GM21737 (cell line): ENCODE measurements around the gene SCNN1B.
"Not testable (repeated sequence)": the region's sequence is repeated elsewhere in the genome, so short reads cannot be mapped to it uniquely, and the experiment has no call there.

ENCODE experiments used
- ATAC-seq: cut with Tn5 transposase; IDR thresholded peaks from one replicate; pipeline ENCODE4 v1.9.1; 2021; ENCODE audit warnings: mild to moderate bottlenecking, moderate library complexity; ENCODE audit not compliant: unreplicated experiment

Gene SCNN1B

DNA sequence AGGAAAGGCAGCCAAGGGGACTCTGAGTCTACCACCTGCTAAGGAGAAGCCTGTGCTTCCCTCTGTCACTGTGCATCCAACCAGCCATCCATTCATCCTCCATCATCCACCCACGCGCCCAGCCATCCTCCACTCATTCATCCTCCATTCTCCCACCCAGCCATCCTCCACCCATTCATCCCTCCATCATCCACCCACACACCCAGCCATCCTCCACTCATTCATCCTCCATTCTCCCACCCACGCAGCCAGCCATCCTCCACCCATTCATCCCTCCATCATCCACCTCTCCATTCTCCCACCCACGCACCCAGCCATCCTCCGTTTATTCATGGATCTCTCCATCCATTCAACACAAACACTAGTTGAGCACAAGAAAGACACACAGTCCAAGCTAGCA, 76.8 kb downstream of the SCNN1B start:
- no peak for ATAC-seq

DNA sequence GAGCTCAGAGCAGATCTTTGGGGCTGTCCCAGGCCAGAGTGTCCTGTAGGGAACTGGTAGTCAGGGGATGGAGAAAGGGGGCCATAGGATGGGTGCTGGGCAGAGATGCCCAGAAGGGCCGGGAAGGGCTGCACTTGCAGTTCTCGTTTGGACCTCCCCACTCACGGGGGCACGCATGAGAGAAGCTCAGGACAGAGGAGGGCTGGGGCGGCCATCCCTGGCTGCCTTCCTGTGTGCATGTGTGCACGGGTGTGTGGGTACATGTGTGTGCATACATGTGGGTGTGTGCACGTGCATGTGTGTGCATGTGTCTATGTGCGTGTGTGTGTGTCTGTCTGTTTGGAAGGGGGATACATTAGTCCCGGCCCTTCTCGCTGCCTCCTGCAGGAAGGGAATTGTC, 77.6 kb downstream of the SCNN1B start:
- no peak for ATAC-seq

DNA sequence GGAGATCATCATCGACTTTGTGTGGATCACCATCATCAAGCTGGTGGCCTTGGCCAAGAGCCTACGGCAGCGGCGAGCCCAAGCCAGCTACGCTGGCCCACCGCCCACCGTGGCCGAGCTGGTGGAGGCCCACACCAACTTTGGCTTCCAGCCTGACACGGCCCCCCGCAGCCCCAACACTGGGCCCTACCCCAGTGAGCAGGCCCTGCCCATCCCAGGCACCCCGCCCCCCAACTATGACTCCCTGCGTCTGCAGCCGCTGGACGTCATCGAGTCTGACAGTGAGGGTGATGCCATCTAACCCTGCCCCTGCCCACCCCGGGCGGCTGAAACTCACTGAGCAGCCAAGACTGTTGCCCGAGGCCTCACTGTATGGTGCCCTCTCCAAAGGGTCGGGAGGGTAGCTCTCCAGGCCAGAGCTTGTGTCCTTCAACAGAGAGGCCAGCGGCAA, 78.4 kb downstream of the SCNN1B start:
- no peak for ATAC-seq

DNA sequence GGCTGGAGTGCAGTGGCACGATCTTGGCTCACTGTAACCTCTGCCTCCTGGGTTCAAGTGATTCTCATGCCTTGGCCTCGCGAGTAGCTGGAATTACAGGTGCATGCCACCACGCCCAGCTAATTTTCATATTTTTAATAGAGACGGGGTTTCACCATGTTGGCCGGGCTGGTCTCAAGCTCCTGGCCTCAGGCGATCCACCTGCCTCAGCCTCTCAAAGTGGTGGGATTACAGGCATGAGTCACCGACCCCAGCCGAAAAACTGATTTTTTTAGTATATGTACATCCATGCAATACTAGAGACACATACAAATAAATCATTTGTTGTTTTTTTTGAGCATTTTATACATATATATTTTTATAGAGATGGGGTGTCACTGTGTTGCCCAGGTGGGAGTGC, 79.6 kb downstream of the SCNN1B start:
- ATAC-seq: not testable (repeated sequence)

DNA sequence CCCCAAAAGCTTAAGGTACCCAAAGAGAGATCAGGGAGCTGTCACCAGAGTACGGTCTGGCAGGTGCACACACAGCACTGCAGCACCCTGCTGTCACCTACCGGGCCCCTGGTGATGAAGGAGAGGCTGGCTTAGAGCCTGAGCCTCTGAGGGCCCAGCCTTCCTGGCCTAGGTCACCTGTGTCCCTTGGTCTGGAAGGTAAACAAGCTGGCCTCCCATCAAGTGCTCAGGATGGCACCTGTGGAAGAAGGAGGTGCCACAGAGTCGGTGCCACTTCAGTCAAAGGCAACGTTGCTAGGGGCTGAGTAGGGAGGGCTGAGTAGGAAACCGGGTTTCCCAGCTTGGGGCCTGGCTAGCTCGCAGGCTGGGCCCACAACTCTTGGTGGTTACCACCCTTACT, 80.2 kb downstream of the SCNN1B start:
- no peak for ATAC-seq

DNA sequence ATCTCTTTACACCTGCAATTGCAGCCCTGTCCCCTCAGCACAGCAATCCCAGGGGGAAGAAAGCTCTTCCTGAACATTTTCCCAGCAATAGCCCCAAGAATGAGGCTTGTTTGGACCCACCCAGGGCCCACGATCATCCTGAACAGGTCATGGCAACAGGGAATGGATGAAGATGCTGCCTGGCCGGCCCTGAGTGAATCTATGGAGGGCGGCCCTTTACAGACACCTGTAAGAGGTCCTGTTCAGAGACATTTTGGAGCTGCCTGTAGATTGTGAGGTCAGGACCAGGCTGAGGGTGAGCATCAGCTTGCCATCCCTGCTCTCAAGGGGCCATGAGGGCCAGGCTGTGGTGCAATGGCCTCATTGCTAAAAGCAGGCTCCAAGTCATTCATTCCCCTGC, 81.8 kb downstream of the SCNN1B start:
- no peak for ATAC-seq

DNA sequence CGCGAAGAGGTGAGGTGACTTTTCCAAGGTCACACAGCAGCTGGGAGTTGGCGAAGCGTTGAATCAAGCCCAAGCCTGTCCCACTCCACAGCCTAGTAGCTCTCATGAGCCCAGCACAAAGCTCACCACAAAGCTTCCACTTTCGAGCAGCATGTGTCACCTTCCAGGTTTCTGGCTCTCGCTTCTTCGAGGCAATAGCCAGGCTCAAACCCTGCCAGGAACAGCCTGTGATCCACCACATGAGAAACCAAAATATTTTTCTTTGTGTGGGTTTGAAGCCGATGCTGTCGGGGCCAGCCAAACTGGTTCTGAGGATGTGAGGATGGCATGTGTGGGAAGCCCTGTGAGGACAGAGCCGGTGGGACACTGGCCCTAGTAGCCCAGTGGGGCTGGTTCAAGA, 82.8 kb downstream of the SCNN1B start:
- no peak for ATAC-seq

DNA sequence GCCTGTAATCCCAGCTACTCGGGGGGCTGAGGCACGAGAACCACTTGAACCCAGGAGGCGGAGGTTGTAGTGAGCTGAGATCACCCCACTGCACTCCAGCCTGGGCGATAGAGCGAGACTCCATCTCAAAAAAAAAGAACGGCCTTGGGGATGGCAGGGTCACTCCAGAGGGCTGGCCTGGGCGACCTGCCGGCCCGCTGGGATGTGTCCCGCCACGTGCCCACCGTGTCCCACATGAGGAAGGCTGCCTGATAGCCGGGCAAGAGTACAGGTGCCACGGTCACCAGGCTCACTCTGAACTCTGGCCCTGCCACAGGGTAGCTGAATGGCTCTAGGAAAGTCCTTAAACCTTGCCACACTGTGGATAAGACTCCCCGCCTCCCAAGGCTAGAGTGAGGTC, 83.3 kb downstream of the SCNN1B start:
- ATAC-seq: no peak

DNA sequence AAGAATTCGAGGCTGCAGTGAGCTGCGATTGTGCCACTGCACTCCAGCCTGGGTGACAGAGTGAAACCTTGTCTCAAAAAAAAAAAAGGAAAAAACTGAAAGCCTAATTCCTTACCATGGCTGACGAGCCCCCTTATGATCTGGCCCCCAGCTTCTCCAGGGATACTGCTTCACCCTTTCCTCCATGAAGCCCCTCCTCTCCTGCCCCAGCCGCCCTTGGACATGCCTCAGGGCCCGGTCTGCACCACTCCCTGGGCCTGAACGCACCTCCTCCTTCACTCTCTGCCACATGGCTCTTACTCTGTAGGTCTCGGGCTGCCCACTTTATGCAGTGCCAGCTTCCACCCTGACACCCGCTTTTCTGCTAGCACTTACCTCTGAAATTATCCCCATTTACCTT, 85.6 kb downstream of the SCNN1B start:
- ATAC-seq: no peak

DNA sequence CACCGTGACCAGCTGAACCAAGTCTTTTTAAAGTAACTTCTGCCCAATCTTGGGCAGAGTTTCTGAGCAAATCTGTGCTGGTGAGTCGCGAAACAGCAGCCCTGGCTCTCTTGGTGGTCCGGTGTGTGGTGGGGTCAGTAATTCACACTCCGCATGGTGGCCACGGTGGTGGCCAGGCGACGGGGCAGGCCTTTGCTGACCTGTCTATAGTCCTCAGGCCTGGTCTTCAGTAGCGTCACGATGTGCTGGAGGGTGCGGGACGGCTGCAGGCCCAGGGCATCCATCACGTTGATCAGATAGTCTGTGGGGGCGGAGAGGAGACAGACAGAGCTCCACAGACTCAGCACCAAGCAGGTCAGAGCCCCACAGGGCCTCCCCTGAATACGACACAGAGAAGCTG, 86.7 kb downstream of the SCNN1B start:
- ATAC-seq: no peak

DNA sequence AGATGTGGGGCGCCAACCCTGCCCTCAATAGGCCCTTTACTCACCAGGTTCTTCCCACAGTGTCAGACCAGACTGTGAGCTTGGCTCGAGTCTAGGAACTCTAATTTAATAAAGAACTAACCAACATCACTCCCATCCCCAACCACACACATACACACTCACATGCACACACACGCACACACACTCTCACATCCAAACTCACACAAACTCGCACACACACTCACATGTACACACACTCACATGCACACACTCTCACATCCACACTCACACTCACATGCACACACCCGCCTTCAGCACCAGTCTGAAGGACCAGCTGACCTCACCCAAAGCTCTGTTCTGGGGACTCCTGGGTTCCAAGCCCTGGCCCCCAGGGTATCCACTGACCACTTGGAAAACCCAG, 87.1 kb downstream of the SCNN1B start:
- no peak for ATAC-seq

DNA sequence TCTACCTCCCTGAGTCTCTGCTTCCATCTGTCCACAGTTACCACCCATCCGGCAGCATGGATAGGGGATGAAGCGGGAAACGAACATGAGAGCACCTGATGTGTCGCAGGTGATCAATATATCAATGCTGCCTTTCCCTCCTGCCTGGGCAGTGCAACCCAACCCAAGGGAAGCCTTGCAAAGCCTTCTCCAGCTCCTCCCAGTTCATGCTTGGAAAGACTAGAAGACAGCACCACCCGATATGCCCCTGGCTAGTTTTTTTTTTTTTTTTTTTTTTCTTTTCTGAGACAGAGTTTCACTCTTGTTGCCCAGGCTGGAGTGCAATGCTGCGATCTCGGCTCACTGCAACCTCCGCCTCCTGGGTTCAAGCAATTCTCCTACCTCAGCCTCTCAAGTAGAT, 87.8 kb downstream of the SCNN1B start:
- ATAC-seq: not testable (repeated sequence)

DNA sequence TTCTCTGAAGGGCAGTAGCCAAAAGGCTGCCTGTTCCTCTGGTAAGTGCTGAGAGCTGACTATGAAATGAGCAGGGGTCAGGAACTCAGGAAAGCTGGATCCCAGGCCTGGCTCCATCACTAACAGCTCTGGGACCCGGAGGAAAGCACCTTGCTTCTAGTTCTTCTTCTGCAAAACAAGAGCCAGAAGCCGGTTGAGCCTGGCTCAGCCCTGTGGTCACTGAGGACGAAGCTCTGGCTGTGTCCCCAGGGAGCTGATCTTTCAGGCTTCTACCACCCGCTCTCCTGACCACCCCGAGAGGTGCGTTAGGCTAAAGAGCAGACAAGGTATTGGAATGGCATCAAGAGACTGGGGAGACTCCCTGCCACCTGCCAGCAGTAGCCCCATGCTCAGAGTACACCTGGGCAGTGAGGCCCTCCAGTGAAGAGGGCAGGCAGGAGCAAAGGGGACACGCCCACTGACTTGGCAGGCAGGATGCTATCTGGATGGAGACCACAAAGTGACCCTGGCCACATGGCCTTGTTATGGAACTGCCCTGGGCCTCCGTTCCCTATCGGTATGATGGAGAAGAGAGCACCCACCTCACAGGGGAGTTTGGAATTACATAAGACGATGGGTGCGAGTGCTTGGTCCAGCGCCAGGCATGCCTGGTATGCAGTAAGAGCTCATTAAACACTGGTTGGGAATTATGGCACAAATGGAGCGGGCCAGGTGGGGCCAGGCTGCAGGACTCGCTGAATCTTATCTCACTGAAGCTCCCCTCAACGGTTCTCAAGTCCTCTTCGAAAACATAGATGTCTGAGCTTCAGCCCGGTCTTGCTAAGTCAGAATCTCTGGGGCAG, 89.5 kb downstream of the SCNN1B start:
- no peak for ATAC-seq

DNA sequence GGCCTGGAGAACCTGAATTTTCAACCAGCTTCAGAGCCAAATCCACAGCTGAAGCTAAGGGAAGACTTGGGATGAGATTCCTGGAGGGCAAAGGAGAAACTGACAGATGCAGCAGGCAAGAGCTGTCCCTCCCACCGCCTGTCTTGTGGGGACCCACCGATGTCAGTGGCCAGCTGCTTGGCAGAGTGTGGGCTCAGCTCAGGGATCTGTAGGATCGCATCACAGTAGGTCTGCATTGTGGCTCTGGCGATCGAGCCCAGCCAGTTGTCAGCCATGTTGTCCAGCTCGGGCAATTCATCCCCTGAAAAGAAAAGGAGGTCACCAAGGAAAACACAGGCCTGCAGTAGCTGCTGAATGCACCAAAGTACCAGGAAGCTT, 90.1 kb downstream of the SCNN1B start:
- no peak for ATAC-seq

DNA sequence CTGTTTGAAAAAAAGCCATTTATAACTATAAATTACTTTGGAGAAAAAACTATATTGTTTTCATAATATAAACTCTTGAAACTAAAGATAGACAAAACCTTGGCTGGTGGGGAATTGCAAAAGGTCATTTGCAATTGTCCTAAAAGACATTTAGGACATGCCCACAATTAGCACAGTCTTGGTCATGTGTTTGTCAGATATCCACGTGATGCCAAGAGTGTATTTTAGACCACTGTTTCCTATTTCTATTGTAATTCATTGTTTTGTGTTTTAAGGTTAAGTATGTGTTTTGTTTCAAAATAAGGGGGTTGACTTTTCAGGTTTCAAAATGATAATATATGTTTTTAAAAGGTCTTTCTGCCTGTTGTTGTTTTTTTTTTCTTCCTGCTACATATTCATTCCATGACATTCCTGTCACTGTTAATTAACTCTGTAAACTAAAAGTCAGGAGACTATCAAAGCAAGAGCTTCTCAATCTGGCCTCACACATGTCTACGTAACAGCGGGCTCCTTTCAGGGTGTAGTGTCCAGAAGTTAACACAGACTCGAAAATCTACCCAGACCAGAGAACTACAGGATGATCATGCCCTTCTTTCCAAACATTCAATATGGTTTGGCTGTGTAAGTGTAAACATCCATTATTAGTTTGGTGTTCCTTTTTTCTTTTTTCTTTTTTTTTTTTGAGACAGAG, 92.2 kb downstream of the SCNN1B start:
- no peak for ATAC-seq

DNA sequence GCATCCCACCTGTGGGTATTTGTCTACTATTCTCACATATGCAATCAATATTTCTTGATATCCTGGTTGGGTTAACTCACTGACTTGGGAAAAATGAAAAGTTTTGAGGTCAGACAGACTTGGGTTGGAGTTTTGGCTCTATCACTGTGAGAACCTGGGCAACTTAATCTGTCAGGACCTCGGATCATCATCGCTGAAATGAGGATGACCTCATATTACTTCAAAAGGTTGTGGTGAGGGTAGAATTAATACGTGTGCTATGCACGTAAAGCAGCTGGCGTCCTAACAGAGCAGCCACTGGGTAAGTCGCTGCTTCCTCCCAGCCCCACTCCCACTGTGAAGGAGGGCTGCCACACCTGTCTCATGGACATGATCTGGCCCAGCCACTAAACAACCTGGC, 93.6 kb downstream of the SCNN1B start:
- no peak for ATAC-seq

DNA sequence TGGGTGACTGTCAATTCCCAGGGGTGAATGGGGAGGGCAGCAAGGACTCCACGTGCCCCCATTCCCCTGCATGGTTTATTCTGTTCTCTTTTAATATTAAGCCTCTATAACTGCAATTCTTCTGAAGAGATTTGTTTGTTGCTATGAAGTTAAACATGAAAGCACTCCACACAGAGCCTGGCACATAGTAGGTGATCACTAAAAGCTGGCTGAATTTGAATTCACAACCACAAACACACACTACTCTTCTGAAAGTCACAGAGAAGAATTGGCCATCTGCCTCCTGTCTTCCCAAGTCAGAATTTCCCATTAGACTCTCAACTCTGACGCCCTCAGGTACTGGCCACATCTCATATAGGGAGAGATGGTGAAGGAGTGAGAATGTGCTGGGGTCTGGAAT, 95.4 kb downstream of the SCNN1B start:
- ATAC-seq: no peak

DNA sequence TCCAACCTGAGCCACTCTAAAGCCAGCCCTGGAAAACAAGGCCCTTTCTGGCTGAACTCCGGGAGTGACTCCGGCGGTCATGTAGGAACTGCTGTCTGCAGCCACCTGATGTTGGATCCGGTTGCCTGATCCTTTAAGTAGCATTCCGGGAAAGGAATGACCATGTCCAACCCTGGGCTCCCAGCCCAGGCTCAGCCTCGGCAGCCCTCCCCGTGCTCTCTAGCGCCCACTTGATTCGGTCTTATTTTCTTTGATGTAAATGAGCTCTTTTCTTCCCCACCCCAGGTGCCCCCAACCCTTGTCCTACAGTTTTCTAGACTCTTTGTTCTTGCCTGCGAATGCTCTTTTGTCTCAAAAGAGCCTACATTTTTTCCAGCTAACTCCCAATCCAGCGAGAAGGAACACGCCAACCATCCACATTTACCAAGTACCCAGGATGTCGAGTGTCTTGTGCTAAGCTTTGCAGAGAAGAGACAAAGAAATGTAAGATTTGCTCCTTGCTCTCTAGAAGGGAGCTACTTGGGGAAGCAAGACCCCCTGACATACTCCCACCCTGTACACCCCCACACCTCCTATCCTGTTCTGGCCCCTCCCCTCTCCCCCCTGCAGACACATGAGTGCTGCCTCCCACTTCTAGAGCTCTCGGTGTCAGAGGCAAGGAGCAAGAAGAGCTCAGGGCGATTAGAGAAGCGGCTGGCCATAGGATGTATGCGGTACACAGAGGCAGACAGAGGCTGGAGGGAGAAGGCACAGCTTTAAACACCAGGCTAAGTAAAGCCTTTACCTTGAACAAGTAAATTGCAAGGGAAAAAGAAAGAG, 97.1 kb downstream of the SCNN1B start:
- ATAC-seq: no peak

DNA sequence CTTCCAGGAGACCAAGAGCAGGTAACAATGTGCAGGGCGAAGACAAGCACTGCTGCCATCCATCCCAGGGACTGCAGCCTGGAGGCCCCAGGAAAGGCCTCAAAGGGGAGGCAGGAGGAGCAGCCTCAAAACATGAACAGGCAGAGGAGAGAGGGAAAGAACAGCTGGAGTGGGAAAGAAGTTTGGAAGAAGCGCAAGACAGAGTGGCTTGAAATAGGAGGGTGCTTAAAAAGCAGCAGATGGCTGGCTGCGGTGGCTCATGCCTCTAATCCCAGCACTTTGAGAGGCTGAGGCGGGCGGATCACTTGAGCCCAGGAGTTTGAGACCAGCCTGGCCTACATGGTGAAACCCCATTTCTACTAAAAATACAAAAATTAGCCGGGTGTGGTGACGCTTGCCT, 98.3 kb downstream of the SCNN1B start:
- ATAC-seq: not testable (repeated sequence)

DNA sequence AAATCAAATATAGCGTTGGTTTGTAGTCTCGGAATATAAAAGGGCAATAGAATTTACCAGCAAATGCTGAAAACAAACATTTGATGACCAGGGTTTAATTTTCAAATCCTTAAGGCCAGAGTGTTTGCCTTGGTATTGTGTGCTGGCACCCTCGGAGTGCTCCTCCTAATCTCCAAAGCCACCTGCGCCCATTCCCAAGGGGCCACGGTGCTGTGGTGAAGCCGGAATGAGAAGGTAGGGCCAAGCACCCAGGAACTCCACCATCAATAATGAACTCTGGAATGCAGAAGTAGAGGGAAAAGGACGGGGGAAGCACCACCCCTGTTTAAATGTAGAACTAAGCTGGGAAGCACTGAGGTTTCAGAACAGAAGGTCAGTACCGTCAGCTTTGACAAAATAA, 99.0 kb downstream of the SCNN1B start:
- ATAC-seq: no peak

DNA sequence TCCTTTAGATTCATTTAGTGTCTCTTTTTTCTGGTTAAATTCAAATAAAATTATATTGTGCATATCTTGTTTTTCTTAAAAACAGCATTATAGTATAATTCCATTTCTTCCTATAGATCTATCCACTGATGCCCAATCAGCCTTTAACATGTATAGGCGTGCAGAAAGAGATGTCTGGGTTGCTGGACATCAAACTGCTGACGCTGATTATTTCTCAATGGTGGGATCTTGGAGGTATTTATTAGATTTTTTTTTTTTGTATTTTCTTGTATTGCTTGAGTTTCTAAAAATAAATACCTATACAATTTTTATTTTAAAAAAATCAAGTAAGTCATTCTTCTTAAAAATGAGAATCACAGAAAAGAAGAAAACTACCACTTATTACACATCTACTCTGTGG, 100.0 kb downstream of the SCNN1B start:
- ATAC-seq: no peak

DNA sequence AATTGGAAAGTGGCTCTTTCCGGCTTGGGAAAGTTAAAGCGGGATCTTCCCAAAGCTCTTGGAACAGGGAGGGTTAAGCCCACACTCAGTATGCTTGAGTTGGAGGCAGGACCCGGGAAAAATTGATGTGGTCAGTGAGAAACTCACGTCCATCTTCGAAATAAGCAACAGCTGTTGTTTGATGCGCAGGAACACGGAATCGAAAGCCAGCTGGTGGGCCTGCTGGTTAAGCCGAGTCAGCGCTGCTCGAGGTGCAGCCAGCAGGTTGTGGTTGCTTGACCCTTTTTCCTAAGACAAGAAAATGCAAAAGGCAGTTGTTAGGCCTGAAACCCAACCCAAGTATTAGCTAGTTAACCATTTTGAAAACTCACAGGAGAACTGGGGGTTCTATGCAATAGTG, 101.4 kb downstream of the SCNN1B start:
- no peak for ATAC-seq
